Adrenal gland (tissue), 12 donors: ENCODE measurements around the gene FNIP2. TPM values are rescaled to one million over a fixed set of nuclear protein-coding genes. Genes with fewer than 3 reads are reported as not detected.
"Not testable (repeated sequence)": the region's sequence is repeated elsewhere in the genome, so short reads cannot be mapped to it uniquely, and the experiment has no call there.

Experiments used
- DNase-seq, 7 donors: peaks; one replicate each; pipeline ENCODE4 v3.0.0-alpha.2; 2019 to 2020
- H3K27ac ChIP-seq, 5 donors: fragments of 200-600 bp; sonication (generic) in 4 of 5; 1 replicate in 3 of 5; 2 replicates in 2 of 5; pipeline versions ENCODE4 v1.5.1 to v1.8.0; 2016 to 2020; ENCODE audit warnings: mild to moderate bottlenecking in 1 of 5
- H3K27me3 ChIP-seq: fragments of 200-600 bp; 2 replicates; pipeline ENCODE4 v1.8.0; 2021
- H3K36me3 ChIP-seq, 2 donors: fragments of 200-600 bp; replicated peaks in 1 of 2; 1 replicate in 1 of 2; 2 replicates in 1 of 2; pipeline versions ENCODE4 v1.5.1 to v1.8.0; 2018 to 2022
- H3K4me1 ChIP-seq, 2 donors: fragments of 200-600 bp; replicated peaks in 1 of 2; 1 replicate in 1 of 2; 2 replicates in 1 of 2; pipeline versions ENCODE4 v1.5.1 to v1.8.0; 2018 to 2021
- H3K4me3 ChIP-seq, 4 donors: fragments of 200-600 bp; sonication (generic) in 3 of 4; one replicate each; pipeline ENCODE4 v1.5.1; 2016 to 2018
- H3K9me3 ChIP-seq, 3 donors: fragments of 200-600 bp; sonication (generic) in 1 of 3; replicated peaks in 1 of 3; 1 replicate in 2 of 3; 2 replicates in 1 of 3; pipeline versions ENCODE4 v1.5.1 to v1.8.0; 2016 to 2021
- POLR2A ChIP-seq, 2 donors: fragments of 450-650 bp; IDR thresholded peaks; one replicate each; pipeline ENCODE4 v1.6.1; 2017; ENCODE audit warnings: antibody characterized with exemption in 2 of 2, mild to moderate bottlenecking in 2 of 2, moderate library complexity in 1 of 2
- WGBS, 4 donors: extraction: QIAGEN DNeasy Blood & Tissue Kit in 2 of 4; methylation state at CpG; one replicate each; pipeline versions ENCODE4 v1.1.5 to v1.1.7; 2013 to 2017; 5-methylcytosine and 5-hydroxymethylcytosine counted together
- intact Hi-C, 2 donors: fragments of 100-400 bp; cut with DNase I; formaldehyde crosslinking; loops; one replicate each; pipeline versions ENCODE4 v1.14.1 to v1.15.0; 2022 to 2023
- polyA plus RNA-seq, 3 donors: library from polyadenylated mRNA; stranded (reverse); fragments of 200-250 nt in 2 of 3; fragments of 350-450 nt in 1 of 3; fragmentation: Illumina TruSeq in 1 of 3; extraction: RNeasy Lipid Tissue Mini Kit (QIAGEN cat#74804) in 1 of 3; gene quantifications; one replicate each; pipeline ENCODE4 v1.2.3, GENCODE V29; 2013 to 2014
- total RNA-seq, 9 donors: library from RNA; depleted of rRNA in 4 of 9; stranded (reverse); fragments of >200 nt in 4 of 9; fragments of 120-200 nt in 1 of 9; fragmentation: NEBNext Ultra II Directional in 1 of 9; extraction: Animal tissue kit (Norgen Biotek cat#: 25700) in 1 of 9; gene quantifications; one replicate each; pipeline versions ENCODE4 v1.1.0 to v1.2.4, GENCODE V29; 2013 to 2023
- TF ChIP-seq, protein P1 (sequence below), 6 experiments: fragments of 450-650 bp in 4 of 6; fragments of 200-600 bp in 2 of 6; sonication (generic) in 1 of 6; IDR thresholded peaks; 1 replicate in 5 of 6; 2 replicates in 1 of 6; pipeline versions ENCODE4 v1.5.1 to v1.8.0; 2016 to 2021; ENCODE audit warnings: antibody characterized with exemption in 6 of 6, mild to moderate bottlenecking in 2 of 6, moderate library complexity in 1 of 6
- donor health status: healthy with polysubstance abuse.
- donor health status: Bipolar disorder and iron deficiency.
- donor health status: DM: yes; HTN: yes; CAD: no.
- donor health status: DM: no; HTN: no; CAD: no.
- donor health status: DM: no; HTN: no; CAD: no.
- donor health status: DM: yes; HTN: yes; CAD: no.

Gene FNIP2
- total and polyA plus RNA-seq, 12 donors = 3.5 to 39.4 (median 27.1) TPM

GRCh38 chr4:158914218-158914617 lies 145.4 kb downstream of the FNIP2 start:
- intact Hi-C loops = no loop called here
- Histone ChIP-seq H3K4me1 (no peaks in the 10 kb centered on the region), H3K27ac (no peak overlapping the region), H3K9me3 (no peaks in the 10 kb centered on the region), H3K36me3 (no peaks in the 10 kb centered on the region), H3K4me3 (no peak overlapping the region), H3K27me3 (no peaks in the 10 kb centered on the region)
- 44 to 61% (median 51%) methylated on average over 5 of the region's 5 CpGs for WGBS, 4 donors
- no peak for DNase-seq
- TF ChIP-seq, protein P1, sequence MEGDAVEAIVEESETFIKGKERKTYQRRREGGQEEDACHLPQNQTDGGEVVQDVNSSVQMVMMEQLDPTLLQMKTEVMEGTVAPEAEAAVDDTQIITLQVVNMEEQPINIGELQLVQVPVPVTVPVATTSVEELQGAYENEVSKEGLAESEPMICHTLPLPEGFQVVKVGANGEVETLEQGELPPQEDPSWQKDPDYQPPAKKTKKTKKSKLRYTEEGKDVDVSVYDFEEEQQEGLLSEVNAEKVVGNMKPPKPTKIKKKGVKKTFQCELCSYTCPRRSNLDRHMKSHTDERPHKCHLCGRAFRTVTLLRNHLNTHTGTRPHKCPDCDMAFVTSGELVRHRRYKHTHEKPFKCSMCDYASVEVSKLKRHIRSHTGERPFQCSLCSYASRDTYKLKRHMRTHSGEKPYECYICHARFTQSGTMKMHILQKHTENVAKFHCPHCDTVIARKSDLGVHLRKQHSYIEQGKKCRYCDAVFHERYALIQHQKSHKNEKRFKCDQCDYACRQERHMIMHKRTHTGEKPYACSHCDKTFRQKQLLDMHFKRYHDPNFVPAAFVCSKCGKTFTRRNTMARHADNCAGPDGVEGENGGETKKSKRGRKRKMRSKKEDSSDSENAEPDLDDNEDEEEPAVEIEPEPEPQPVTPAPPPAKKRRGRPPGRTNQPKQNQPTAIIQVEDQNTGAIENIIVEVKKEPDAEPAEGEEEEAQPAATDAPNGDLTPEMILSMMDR (IDR thresholded peaks at IDR 0.05) = no peak
- no peak for TF ChIP-seq POLR2A (IDR thresholded peaks at IDR 0.05)

DNA sequence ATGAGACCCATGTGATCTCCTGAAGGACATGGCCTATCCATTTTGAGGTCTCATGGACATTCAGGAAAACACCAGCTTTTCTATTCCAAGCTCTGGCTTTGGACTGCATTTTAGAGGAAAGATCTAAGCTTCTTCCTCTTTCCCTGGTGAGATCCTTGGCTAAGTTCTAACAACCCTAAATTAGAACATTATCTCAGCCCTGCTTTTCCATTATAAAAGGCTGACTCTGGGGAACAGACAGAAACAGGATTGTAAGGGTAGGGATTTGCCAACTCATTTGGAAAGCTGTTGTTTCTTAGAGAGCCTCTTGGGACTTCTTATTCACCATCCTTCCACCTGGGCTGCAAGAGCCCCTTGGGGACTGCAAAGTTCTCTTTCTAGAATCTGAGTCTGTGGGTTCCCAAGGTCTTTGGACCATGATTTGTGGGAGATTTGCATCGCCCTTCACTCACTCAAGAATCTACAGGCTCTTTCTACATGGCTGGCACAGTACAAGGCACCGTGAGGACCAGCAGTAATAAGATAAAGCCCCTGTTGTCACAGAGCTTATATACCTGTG lies 146.9 kb downstream of the FNIP2 start:
- H3K4me1 ChIP-seq = no peaks in the 10 kb centered on the region
- no peak for DNase-seq
- intact Hi-C loops = no loop called here
- H3K4me3 ChIP-seq = no peak overlapping the region
- TF ChIP-seq, protein P1 (IDR thresholded peaks at IDR 0.05) = no peak
- TF ChIP-seq POLR2A (IDR thresholded peaks at IDR 0.05) = no peak
- H3K27me3 ChIP-seq = no peaks in the 10 kb centered on the region
- H3K9me3 ChIP-seq = no peaks in the 10 kb centered on the region
- WGBS, 4 donors = 76 to 91% (median 84%) methylated on average over 2 of the region's 2 CpGs
- no peaks in the 10 kb centered on the region for H3K36me3 ChIP-seq
- H3K27ac ChIP-seq = no peak overlapping the region

- DNase-seq, H3K27ac ChIP-seq, H3K27me3 ChIP-seq, H3K4me3 ChIP-seq, H3K36me3 ChIP-seq, intact Hi-C loops, H3K4me1 ChIP-seq, H3K9me3 ChIP-seq: not testable (repeated sequence)
- WGBS, 4 donors = 80 to 90% (median 83%) methylated on average over 8 of the region's 8 CpGs
These were observed 151.7 kb downstream of the FNIP2 start for GRCh38 chr4:158920452-158920996.

- DNase-seq, H3K27ac ChIP-seq, H3K4me1 ChIP-seq, H3K9me3 ChIP-seq, intact Hi-C loops, H3K4me3 ChIP-seq, H3K36me3 ChIP-seq, H3K27me3 ChIP-seq: not testable (repeated sequence)
- 95 to 98% (median 96%) methylated on average over 11 to 19 of the region's 19 CpGs for WGBS, 4 donors
These were observed 158.9 kb downstream of the FNIP2 start for GRCh38 chr4:158927774-158928173.

GRCh38 chr4:158929939-158930638 lies 161.3 kb downstream of the FNIP2 start:
- Histone ChIP-seq H3K27ac (no peak overlapping the region), H3K27me3 (no peaks in the 10 kb centered on the region), H3K9me3 (no peaks in the 10 kb centered on the region), H3K4me1 (no peaks in the 10 kb centered on the region), H3K4me3 (no peak overlapping the region), H3K36me3 (no peaks in the 10 kb centered on the region)
- intact Hi-C loops = no loop called here
- WGBS, 4 donors = 71 to 74% (median 72%) methylated on average over 5 of the region's 5 CpGs
- no peak for TF ChIP-seq POLR2A (IDR thresholded peaks at IDR 0.05)
- TF ChIP-seq, protein P1 (IDR thresholded peaks at IDR 0.05) = no peak
- DNase-seq = no peak
